Measurements from ENCODE around the gene ELOVL1.

Gene ELOVL1

GRCh38 chr1:43318831-43319230 lies 49.0 kb downstream of the ELOVL1 start:
- H3K27me3 Mint-ChIP-seq = no peaks in the 10 kb centered on the region
- no peak for DNase-seq (ENCODE audit: low spot score in 2 of 2)
- H3K4me1 Mint-ChIP-seq = no peaks in the 10 kb centered on the region
- no peak for ATAC-seq (ENCODE audit: low read depth)
- no peaks in the 10 kb centered on the region for H3K36me3 Mint-ChIP-seq
- H3K27ac Mint-ChIP-seq = no peak overlapping the region
- H3K9me3 Mint-ChIP-seq = no peaks in the 10 kb centered on the region
- no peak overlapping the region for H3K4me3 Mint-ChIP-seq

- Mint-ChIP-seq H3K27ac (no peak overlapping the region), H3K27me3 (no peaks in the 10 kb centered on the region), H3K36me3 (no peaks in the 10 kb centered on the region), H3K4me3 (no peak overlapping the region), H3K4me1 (no peaks in the 10 kb centered on the region), H3K9me3 (no peaks in the 10 kb centered on the region)
- no peak for DNase-seq (ENCODE audit: low spot score in 2 of 2)
- ATAC-seq (ENCODE audit: low read depth) = no peak
These were observed 49.9 kb downstream of the ELOVL1 start for GRCh38 chr1:43317817-43318471.

- H3K4me3 Mint-ChIP-seq = no peak overlapping the region
- no peaks in the 10 kb centered on the region for H3K4me1 Mint-ChIP-seq
- DNase-seq (ENCODE audit: low spot score in 2 of 2) (no peak), ATAC-seq (ENCODE audit: low read depth) (no peak)
- H3K27me3 Mint-ChIP-seq = peaks cover 3% of the 10 kb centered on the region
- H3K27ac Mint-ChIP-seq = no peak overlapping the region
- H3K36me3 Mint-ChIP-seq = peaks cover 2% of the 10 kb centered on the region
- H3K9me3 Mint-ChIP-seq = no peaks in the 10 kb centered on the region
These were observed 50.9 kb downstream of the ELOVL1 start for GRCh38 chr1:43316738-43317520.

GRCh38 chr1:43315963-43316737 lies 51.7 kb downstream of the ELOVL1 start:
- peaks cover 2% of the 10 kb centered on the region for H3K36me3 Mint-ChIP-seq
- no peaks in the 10 kb centered on the region for H3K9me3 Mint-ChIP-seq
- no peaks in the 10 kb centered on the region for H3K4me1 Mint-ChIP-seq
- ATAC-seq (ENCODE audit: low read depth) = no peak
- no peak for DNase-seq (ENCODE audit: low spot score in 2 of 2)
- no peak overlapping the region for H3K27ac Mint-ChIP-seq
- H3K4me3 Mint-ChIP-seq = no peak overlapping the region
- H3K27me3 Mint-ChIP-seq = peaks cover 3% of the 10 kb centered on the region

GRCh38 chr1:43315481-43315880 lies 52.3 kb downstream of the ELOVL1 start:
- H3K36me3 Mint-ChIP-seq = peaks cover 2% of the 10 kb centered on the region
- no peak overlapping the region for H3K4me3 Mint-ChIP-seq
- no peak overlapping the region for H3K27ac Mint-ChIP-seq
- H3K9me3 Mint-ChIP-seq = no peaks in the 10 kb centered on the region
- no peaks in the 10 kb centered on the region for H3K4me1 Mint-ChIP-seq
- no peak for ATAC-seq (ENCODE audit: low read depth)
- peaks cover 6% of the 10 kb centered on the region for H3K27me3 Mint-ChIP-seq
- DNase-seq (ENCODE audit: low spot score in 2 of 2) = no peak

GRCh38 chr1:43314233-43314632 lies 53.6 kb downstream of the ELOVL1 start:
- DNase-seq (ENCODE audit: low spot score in 2 of 2) (no peak), ATAC-seq (ENCODE audit: low read depth) (no peak)
- peaks cover 10% of the 10 kb centered on the region for H3K27me3 Mint-ChIP-seq
- no peaks in the 10 kb centered on the region for H3K4me1 Mint-ChIP-seq
- H3K27ac Mint-ChIP-seq = no peak overlapping the region
- no peaks in the 10 kb centered on the region for H3K9me3 Mint-ChIP-seq
- no peak overlapping the region for H3K4me3 Mint-ChIP-seq
- H3K36me3 Mint-ChIP-seq = peaks cover 2% of the 10 kb centered on the region

- Mint-ChIP-seq H3K4me3 (no peak overlapping the region), H3K27ac (no peak overlapping the region)
- ATAC-seq (ENCODE audit: low read depth) = no peak
These were observed 54.0 kb downstream of the ELOVL1 start for GRCh38 chr1:43313771-43314170.

More at GRCh38 chr1:43313771-43314170, 54.0 kb downstream of the ELOVL1 start:
- Mint-ChIP-seq H3K36me3 (peaks cover 2% of the 10 kb centered on the region), H3K4me1 (no peaks in the 10 kb centered on the region), H3K9me3 (no peaks in the 10 kb centered on the region), H3K27me3 (peaks cover 10% of the 10 kb centered on the region)
- DNase-seq (ENCODE audit: low spot score in 2 of 2) = no peak

All from memory B cell (primary cell).